GM13977 (cell line): ENCODE data around the gene FSTL4.

ENCODE experiments used
- DNase-seq: peaks from one replicate; pipeline ENCODE4 v3.0.0; 2012; ENCODE audit warnings: low spot score
- CTCF ChIP-seq: IDR thresholded peaks from 2 replicates; pipeline ENCODE4 v1.5.1; 2012; ENCODE audit warnings: mild to moderate bottlenecking, control low read depth; ENCODE audit not compliant: insufficient read depth; ENCODE audit errors: extremely low read depth, missing control alignments
- in situ Hi-C: fragments of 300-500 bp; cut with MboI; formaldehyde crosslinking; loops from one replicate; pipeline ENCODE4 v1.12.0; 2022; ENCODE audit warnings: low sequenced_read_pairs, low pct_unique_long_range_greater_than_20kb, mixed read lengths, inconsistent platforms; ENCODE audit not compliant: unreplicated experiment

The FSTL4 gene

GRCh38 chr5:133525126-133525525, 87.2 kb downstream of the FSTL4 start:
- no peak for TF ChIP-seq CTCF
- in situ Hi-C loops = no loop called here
- no peak for DNase-seq

- TF ChIP-seq CTCF = no peak
- DNase-seq = no peak
- in situ Hi-C loops = no loop called here
Measured at GRCh38 chr5:133524666-133525065, 87.7 kb downstream of the FSTL4 start.

GRCh38 chr5:133523961-133524586, 88.3 kb downstream of the FSTL4 start:
- in situ Hi-C loops = no loop called here
- TF ChIP-seq CTCF = no peak
- DNase-seq = no peak

GRCh38 chr5:133523013-133523658, 89.2 kb downstream of the FSTL4 start:
- DNase-seq = no peak
- in situ Hi-C loops = no loop called here
- TF ChIP-seq CTCF = no peak

GRCh38 chr5:133521801-133522200, 90.5 kb downstream of the FSTL4 start:
- DNase-seq = no peak
- TF ChIP-seq CTCF = no peak
- in situ Hi-C loops = no loop called here

- no peak for TF ChIP-seq CTCF
- in situ Hi-C loops = no loop called here
- no peak for DNase-seq
Measured at GRCh38 chr5:133520991-133521706, 91.2 kb downstream of the FSTL4 start.
